Measurements from ENCODE around the gene SPAG17.

- TF ChIP-seq CTCF (IDR thresholded peaks at IDR 0.05) = no peak
- no peak for TF ChIP-seq TCF7L2 (IDR thresholded peaks at IDR 0.05; ENCODE audit: low read depth, low read length)
- TF ChIP-seq POLR2AphosphoS5 (IDR thresholded peaks at IDR 0.05; ENCODE audit: low read depth, low read length) = no peak
- no peak for TF ChIP-seq REST (IDR thresholded peaks at IDR 0.05; ENCODE audit: insufficient read depth in 1 of 2, low read depth in 2 of 2, low read length in 1 of 2)
Observed at GRCh38 chr1:117930484-117930883, 254.5 kb downstream of the SPAG17 start.
